SK-N-SH (cell line): ENCODE results near the gene TBX4.

Source experiments
- CTCF ChIP-seq: fragments of 200-600 bp; sonication (generic); IDR thresholded peaks from 2 replicates; pipeline ENCODE4 v1.6.1; 2017; ENCODE audit warnings: antibody characterized with exemption, mild to moderate bottlenecking, moderate library complexity
- EP300 ChIP-seq, 2 experiments: IDR thresholded peaks; 2 replicates each; pipeline versions ENCODE4 v1.4.0 to v1.6.1; 2012; ENCODE audit warnings: borderline replicate concordance in 1 of 2, low read depth in 1 of 2, low read length in 1 of 2
- SMC3 ChIP-seq: IDR thresholded peaks from 2 replicates; pipeline ENCODE4 v1.6.1; 2012; ENCODE audit warnings: low read depth, low read length, improper control_type of control experiment
- YY1 ChIP-seq: IDR thresholded peaks from 2 replicates; pipeline ENCODE4 v1.4.0; 2012; ENCODE audit warnings: low read depth, mild to moderate bottlenecking

DNA sequence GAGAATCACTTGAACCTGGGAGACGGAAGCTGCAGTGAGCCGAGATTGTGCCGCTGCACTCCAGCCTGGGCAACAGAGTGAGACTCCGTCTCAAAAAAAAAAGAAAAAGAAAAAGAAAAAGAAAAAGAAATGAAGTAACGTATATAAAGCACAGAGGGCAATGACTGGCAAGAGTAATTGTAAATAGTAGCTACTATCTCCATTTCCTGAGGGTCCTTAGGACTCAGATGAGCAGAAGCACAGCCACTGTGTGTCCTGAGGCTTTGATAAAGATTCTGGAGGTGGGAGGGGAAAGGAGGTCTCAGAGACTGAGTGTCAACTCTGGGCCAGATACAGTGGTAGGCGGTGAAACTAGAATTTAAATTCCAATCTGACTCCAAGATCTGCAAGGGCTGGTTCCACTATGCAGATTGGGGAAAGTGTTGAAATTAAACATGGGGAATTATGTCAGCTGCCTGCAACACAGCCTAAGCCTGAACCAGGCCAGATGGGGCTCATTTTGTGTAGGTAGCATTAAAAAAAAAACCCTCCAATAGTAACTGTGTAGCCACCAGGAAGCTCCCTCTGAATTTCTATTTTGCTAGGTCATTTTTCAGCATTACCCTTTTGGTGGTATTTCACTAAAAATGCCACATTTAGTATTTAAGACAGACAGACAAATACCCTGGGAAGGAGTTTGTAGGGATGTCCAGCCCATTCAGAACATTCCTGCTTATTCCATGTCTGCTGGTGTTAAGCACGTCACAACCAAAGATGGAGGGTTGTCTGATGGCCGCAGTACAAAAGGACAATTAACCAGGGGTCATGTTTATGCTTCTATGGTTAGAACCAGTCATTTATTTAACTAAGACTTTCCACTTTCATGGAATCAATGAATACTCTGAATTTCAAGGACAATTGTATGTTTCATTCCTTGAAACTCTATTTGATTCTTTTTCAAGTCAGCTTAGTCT lies 46.1 kb downstream of the TBX4 start:
- TF ChIP-seq CTCF (no peak), SMC3 (no peak), EP300 (IDR thresholded peaks at IDR 0.05; ENCODE audit: borderline replicate concordance in 1 of 2, low read depth in 1 of 2, low read length in 1 of 2) (no peak), YY1 (no peak)
